Suprapubic skin (tissue), 3 donors: ENCODE data around the gene DMGDH.

Source experiments
- POLR2A ChIP-seq, 2 donors: fragments of 450-650 bp; IDR thresholded peaks; one replicate each; pipeline ENCODE4 v1.6.1; 2017; ENCODE audit warnings: antibody characterized with exemption in 2 of 2, mild to moderate bottlenecking in 2 of 2, moderate library complexity in 2 of 2
- TF ChIP-seq, protein P1 (sequence below), 2 donors: fragments of 200-600 bp in 1 of 2; fragments of 450-650 bp in 1 of 2; sonication (generic) in 1 of 2; IDR thresholded peaks; one replicate each; pipeline ENCODE4 v1.5.1; 2016 to 2019; ENCODE audit warnings: antibody characterized with exemption in 2 of 2, mild to moderate bottlenecking in 1 of 2, moderate library complexity in 1 of 2

DNA sequence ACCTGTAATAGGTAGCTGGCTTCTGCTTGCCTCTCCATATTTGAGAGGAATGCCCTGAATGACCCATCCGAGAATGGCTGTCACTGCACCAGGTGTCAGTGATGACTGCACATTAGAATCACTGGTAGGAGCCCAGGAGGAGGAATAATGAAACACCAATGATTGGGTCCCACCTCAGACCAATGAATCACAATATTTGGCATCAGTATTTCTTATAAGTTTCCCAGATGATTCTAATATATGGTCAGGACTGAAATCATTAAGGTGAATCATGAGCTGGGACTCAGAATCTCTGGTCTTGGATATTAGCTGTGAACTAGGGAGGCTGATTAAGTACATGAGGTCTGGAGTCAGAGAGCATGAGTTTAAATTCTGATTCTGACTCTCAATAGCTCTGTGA lies 107.7 kb downstream of the DMGDH start:
- TF ChIP-seq, protein P1, sequence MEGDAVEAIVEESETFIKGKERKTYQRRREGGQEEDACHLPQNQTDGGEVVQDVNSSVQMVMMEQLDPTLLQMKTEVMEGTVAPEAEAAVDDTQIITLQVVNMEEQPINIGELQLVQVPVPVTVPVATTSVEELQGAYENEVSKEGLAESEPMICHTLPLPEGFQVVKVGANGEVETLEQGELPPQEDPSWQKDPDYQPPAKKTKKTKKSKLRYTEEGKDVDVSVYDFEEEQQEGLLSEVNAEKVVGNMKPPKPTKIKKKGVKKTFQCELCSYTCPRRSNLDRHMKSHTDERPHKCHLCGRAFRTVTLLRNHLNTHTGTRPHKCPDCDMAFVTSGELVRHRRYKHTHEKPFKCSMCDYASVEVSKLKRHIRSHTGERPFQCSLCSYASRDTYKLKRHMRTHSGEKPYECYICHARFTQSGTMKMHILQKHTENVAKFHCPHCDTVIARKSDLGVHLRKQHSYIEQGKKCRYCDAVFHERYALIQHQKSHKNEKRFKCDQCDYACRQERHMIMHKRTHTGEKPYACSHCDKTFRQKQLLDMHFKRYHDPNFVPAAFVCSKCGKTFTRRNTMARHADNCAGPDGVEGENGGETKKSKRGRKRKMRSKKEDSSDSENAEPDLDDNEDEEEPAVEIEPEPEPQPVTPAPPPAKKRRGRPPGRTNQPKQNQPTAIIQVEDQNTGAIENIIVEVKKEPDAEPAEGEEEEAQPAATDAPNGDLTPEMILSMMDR (IDR thresholded peaks at IDR 0.05): no peak
- TF ChIP-seq POLR2A (IDR thresholded peaks at IDR 0.05): no peak
